ENCODE data around the gene PDE12. TPM values are rescaled to one million over a fixed set of nuclear protein-coding genes. Genes with fewer than 3 reads are reported as not detected.

PDE12 gene, protein sequence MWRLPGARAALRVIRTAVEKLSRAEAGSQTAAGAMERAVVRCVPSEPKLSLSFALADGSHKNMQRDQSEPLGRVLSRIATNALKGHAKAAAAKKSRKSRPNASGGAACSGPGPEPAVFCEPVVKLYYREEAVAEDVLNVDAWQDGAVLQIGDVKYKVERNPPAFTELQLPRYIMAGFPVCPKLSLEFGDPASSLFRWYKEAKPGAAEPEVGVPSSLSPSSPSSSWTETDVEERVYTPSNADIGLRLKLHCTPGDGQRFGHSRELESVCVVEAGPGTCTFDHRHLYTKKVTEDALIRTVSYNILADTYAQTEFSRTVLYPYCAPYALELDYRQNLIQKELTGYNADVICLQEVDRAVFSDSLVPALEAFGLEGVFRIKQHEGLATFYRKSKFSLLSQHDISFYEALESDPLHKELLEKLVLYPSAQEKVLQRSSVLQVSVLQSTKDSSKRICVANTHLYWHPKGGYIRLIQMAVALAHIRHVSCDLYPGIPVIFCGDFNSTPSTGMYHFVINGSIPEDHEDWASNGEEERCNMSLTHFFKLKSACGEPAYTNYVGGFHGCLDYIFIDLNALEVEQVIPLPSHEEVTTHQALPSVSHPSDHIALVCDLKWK
- 14.4 to 16.8 TPM (median 16.3 TPM) in 5 replicates for total RNA-seq (2022; extraction: Qiagen RNA extraction; ENCODE audit: low read depth)

DNA sequence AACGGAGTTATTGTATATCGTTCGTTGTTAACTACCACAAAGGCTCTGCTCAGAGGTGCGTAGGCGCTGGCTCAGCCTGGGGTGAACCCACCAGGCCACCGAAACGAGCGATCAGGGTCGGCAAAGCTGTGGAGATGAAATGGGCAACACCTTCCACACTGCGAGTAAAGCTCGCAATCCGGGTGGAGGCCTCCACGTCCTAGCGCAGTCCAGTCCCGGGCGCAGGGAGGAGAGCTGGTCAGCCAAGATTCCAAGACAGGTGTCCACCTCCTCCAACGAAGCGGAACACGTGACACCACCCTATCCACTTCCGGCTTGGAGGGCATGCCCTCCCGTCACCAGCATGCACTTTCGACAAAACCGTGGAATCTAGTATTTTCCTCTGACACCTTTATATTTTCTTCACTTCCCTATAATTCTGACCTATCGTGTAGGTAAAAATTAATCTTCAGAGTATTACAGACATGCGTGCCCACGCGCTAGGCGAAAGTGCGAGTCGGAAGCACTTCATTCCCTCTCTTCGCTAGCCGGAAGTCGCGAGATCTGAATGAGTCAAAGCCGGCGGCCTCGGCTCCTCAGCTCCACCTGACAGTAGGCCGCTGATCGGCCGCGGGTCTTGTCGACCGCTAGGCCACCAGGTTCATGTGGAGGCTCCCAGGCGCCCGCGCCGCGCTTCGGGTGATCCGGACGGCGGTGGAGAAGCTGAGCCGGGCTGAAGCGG is at the start of gene PDE12:
TSS of gene PDE12 (plus strand) at position 537 of the 721 bp plus-strand sequence. CDS start at position 643, 106 bp downstream.

DNA sequence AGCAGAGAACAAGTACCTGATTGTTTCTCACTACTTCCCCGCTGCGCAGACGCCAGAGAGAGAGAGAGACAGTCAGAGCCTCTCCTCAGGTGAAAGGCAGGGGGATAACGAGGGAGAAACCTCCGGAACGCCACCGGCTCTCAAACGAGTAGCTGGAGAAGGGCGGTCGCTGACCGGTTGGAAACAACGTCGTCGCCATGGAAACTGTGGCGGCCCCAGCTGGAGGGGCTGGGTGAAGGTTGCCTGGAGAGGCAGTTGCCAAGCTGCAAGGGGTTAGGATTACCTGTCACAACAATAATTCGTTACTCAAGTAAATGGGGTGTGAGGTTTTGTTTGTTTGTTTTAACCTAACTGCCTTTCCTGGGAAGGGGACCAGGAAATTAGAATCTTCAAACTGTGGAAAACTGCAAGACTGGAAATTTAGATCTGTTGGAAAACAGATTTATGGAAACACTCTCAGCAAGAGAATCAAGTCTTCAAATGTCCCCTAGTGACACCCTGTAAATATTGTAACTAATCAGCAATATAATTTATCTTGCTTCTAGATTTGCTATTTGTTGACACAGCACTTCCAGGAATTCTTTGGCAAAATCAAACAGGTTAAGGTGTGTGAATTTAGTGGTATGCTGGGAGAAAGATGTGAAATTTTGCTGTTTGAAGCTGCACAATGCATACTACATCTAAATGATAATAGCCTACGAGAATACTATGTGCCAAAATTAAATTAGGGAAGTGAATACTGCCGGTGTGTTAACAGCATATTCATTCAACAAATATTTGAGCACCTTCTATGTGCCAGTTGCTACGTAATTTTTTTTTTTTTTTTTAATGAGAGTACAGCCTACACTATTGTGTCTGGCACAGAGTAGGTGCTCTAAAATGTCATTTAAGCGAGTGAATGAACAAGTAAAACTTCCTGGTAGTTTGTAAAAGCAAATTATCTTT is 11.6 kb upstream of the PDE12 start, which contains the start of gene DNAH12:
TSS of gene DNAH12 (minus strand) at position 164 of the 945 bp plus-strand sequence. CDS start 1,474 bp downstream, outside the sequence.

DNA sequence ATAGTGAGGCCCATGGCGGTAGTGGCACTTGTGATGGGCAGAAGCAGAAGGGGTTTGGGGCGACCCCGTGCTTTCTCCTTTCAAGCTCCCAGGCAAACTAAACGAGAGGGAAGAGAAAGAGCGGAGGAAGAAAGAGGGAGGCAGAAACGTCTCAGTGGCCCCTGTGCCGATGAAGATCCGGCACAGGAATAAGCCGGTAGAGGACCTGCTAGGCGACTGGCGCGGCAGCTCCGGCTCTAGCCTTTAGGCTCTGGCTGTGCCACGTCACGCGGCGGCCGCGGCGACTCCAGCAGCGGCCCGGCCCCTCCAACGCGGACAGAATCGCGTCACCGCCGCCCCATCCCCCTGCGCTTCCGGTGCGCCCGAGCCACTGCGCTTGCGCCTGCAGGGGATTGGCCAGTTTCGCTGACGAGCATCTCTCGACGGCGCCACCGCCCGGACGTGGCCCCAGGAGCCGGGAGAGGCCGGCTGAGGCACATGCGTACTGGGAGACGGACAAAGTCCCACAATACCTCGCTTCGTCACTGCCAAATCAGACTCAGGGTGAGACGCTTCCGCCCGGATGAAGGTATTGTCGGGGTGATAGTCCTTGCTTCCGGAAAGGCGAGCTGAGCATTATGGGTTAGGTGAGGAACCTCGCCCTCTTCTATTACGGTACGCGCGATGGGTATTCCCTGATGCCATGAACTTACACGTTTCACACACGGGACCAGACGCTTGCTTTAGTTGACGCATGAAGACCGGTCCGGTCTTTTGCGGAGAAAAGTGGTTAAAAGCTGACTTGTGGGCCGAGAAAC is 41.3 kb downstream of the PDE12 start, which contains the start of gene ARF4:
TSS of gene ARF4 (minus strand) at position 218 of the 797 bp plus-strand sequence. CDS start at position 14, 204 bp downstream.

Other genes with a start within 250 kb of the PDE12 start
- gene DNAH12, start 11.9 kb upstream of the PDE12 start, total RNA-seq (2022; extraction: Qiagen RNA extraction; ENCODE audit: low read depth) = 0.05 to 0.16 TPM (median 0.08 TPM) in 3 of 5 replicates, not detected in the others
- 151 to 175 TPM (median 156 TPM) in 5 replicates for gene ARF4, start 41.1 kb downstream of the PDE12 start, total RNA-seq (2022; extraction: Qiagen RNA extraction; ENCODE audit: low read depth)
- 6.4 to 7.2 TPM (median 6.7 TPM) in 5 replicates for gene DENND6A, start 136.8 kb downstream of the PDE12 start, total RNA-seq (2022; extraction: Qiagen RNA extraction; ENCODE audit: low read depth)
- gene SLMAP, start 200.0 kb downstream of the PDE12 start, total RNA-seq (2022; extraction: Qiagen RNA extraction; ENCODE audit: low read depth) = 19.9 to 27.5 TPM (median 23.7 TPM) in 5 replicates